Lower lobe of right lung (tissue), 2 donors: ENCODE measurements around the gene RASA1. TPM values are rescaled to one million over a fixed set of nuclear protein-coding genes. Genes with fewer than 3 reads are reported as not detected.

Experiments used
- ATAC-seq, 2 donors: fragments of 200-7000 bp; cut with Tn5 transposase; one replicate each; pipeline ENCODE4 v1.9.1; 2020 to 2022; ENCODE audit warnings: mild to moderate bottlenecking in 2 of 2, moderate library complexity in 2 of 2
- DNase-seq: peaks from one replicate; pipeline ENCODE4 v3.0.0-alpha.2; 2020
- H3K27ac ChIP-seq: fragments of 200-600 bp; one replicate; pipeline ENCODE4 v1.8.0; 2022
- H3K27me3 ChIP-seq: fragments of 200-600 bp; one replicate; pipeline ENCODE4 v1.8.0; 2022; ENCODE audit warnings: low read depth
- H3K36me3 ChIP-seq: fragments of 200-600 bp; one replicate; pipeline ENCODE4 v1.8.0; 2022; ENCODE audit warnings: mild to moderate bottlenecking
- H3K4me1 ChIP-seq: fragments of 200-600 bp; one replicate; pipeline ENCODE4 v1.8.0; 2022
- H3K4me3 ChIP-seq: fragments of 200-600 bp; one replicate; pipeline ENCODE4 v1.8.0; 2022; ENCODE audit warnings: mild to moderate bottlenecking
- H3K9me3 ChIP-seq: fragments of 200-600 bp; one replicate; pipeline ENCODE4 v1.8.0; 2022
- intact Hi-C: fragments of 100-400 bp; cut with DNase I; formaldehyde crosslinking; loops from one replicate; pipeline ENCODE4 v1.11.0; 2022
- total RNA-seq: library from RNA; stranded (reverse); fragmentation: NEBNext Ultra II Directional; extraction: Animal tissue kit (Norgen Biotek cat#: 25700); gene quantifications from one replicate; pipeline ENCODE4 v1.2.1, GENCODE V29; 2021
- TF ChIP-seq, protein P1 (sequence below): fragments of 200-600 bp; IDR thresholded peaks from one replicate; pipeline ENCODE4 v1.8.0; 2022; ENCODE audit warnings: antibody characterized with exemption, mild to moderate bottlenecking
- donor health status: DM: no; HTN: yes; CAD: no; lungs with severe emphysema.

Gene RASA1
- total RNA-seq, 1 donor from 2014 or later = 32.6 TPM

DNA sequence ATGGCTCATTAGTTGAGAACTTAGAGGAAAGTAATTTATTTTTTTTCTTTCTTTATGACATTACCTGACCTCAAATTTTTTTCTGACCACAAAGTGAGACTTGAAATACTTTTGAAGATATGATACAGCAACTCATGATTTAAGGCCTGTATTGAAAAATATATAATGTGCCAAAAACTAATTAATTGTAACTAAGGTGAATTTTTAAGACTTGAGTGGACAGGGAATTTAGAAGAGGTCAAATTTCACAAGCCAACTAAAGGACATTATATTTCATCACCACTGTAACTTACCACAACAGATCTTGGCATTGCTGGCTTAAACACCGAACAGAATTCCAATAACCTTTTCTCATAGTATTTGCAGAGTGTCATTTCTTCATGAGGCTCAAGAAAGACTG lies 143.2 kb downstream of the RASA1 start:
- Histone ChIP-seq H3K27me3 (no peaks in the 10 kb centered on the region), H3K27ac (no peak overlapping the region), H3K36me3 (peaks cover 48% of the 10 kb centered on the region), H3K4me1 (peaks cover 27% of the 10 kb centered on the region), H3K9me3 (no peaks in the 10 kb centered on the region), H3K4me3 (no peak overlapping the region)
- TF ChIP-seq, protein P1, sequence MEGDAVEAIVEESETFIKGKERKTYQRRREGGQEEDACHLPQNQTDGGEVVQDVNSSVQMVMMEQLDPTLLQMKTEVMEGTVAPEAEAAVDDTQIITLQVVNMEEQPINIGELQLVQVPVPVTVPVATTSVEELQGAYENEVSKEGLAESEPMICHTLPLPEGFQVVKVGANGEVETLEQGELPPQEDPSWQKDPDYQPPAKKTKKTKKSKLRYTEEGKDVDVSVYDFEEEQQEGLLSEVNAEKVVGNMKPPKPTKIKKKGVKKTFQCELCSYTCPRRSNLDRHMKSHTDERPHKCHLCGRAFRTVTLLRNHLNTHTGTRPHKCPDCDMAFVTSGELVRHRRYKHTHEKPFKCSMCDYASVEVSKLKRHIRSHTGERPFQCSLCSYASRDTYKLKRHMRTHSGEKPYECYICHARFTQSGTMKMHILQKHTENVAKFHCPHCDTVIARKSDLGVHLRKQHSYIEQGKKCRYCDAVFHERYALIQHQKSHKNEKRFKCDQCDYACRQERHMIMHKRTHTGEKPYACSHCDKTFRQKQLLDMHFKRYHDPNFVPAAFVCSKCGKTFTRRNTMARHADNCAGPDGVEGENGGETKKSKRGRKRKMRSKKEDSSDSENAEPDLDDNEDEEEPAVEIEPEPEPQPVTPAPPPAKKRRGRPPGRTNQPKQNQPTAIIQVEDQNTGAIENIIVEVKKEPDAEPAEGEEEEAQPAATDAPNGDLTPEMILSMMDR = no peak
- ATAC-seq (no peak), DNase-seq (no peak)
- intact Hi-C loops = no loop called here

DNA sequence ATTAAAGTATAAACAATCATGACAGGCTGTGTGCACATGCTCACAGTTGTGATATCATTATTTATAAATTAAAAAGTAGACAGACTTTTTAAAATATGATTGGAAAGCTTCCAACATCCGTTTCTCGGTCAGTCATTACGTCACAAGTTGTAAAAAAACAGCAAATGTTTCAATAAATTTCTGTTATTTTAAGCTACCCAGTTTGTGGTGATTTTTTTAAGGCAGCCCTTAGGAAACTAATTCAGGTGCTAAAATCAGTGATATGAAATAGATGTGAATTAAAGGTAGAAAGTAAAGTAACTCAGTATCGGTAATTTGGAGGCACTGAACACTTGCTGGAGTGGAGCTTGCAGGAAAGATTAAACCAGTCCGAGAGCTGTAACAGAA lies 143.9 kb downstream of the RASA1 start:
- no peaks in the 10 kb centered on the region for H3K9me3 ChIP-seq
- H3K4me3 ChIP-seq = peak overlapping the region; percentile 73
- intact Hi-C loops = no loop called here
- no peaks in the 10 kb centered on the region for H3K27me3 ChIP-seq
- ATAC-seq (no peak), DNase-seq (no peak)
- H3K27ac ChIP-seq = peak overlapping the region; percentile 98
- TF ChIP-seq, protein P1 = no peak
- peaks cover 27% of the 10 kb centered on the region for H3K4me1 ChIP-seq
- peaks cover 42% of the 10 kb centered on the region for H3K36me3 ChIP-seq

DNA sequence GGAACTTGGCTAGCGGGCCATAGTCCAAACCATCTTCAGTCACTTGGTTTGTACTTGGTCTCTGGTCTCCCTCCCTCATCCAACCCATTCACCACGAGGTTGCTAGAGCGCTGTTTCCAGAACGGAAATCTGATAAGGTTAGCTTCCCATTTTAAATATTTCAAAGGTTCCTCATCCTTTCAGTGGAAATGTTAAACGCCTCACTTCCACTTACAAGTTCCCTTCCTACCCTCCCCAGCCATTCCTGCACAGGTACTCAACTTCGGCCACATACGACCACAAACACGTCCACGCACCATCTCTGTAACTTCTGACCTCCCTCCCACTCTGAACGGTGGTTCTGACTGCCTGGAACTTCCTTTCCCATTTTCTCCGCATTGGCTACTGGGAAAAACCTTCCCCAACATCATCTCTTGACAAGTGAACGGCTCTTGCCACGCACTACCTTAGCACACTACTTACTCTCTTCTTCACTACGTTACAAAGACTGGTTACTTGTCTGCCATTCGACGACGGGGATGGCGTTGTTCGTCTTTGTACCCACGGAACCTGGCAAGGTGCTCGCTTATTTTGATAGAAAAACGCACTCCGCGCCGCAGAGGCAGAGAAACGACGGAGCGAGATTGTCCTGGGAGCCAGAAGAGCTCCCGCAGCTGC lies 144.4 kb downstream of the RASA1 start:
- TF ChIP-seq, protein P1 = no peak
- DNase-seq (no peak), ATAC-seq (peak; percentile 65)
- Histone ChIP-seq H3K9me3 (no peaks in the 10 kb centered on the region), H3K4me3 (peak overlapping the region; percentile 73), H3K36me3 (peaks cover 37% of the 10 kb centered on the region), H3K27ac (peak overlapping the region; percentile 98), H3K27me3 (no peaks in the 10 kb centered on the region), H3K4me1 (peaks cover 27% of the 10 kb centered on the region)
- intact Hi-C loops = no loop called here

DNA sequence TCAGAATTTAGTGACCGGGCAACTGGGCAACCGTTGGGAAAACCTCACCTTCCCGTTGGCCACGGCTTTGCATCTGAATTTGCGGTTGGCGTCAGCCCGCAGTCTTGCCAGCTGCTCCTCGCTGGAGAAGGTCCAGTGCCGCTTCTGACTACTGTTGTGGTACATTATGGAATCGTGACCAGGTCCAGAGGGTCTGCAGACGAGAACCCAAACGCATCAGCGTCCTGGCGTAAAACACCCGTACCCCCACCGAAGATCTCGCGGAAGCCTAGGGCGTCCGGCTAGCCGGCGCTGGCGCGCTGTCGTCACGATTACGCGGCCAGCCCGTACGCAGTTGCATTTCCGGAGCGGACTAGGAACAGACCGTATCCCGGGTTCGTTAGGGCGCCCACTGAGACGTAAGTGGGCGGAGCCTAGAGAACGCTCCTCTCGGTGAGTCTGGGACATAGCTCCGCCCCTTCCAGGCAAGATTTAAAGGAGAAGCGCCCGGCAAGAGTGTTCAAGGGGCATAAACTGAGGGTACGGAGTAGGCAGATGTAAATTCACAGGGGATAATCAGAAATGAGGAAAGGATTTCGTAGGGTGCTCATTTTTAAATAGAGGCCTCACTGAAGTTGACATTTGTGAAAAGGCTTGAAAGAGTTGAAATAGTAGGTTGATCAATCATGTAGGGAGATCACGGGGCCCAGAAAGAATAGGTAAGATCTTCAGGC lies 145.1 kb downstream of the RASA1 start, which contains the start of gene CCNH:
TSS of gene CCNH (minus strand) at position 301 of the 713 bp plus-strand sequence. CDS start at position 165, 136 bp downstream.
- ATAC-seq = peak; percentile 99 to 100

DNA sequence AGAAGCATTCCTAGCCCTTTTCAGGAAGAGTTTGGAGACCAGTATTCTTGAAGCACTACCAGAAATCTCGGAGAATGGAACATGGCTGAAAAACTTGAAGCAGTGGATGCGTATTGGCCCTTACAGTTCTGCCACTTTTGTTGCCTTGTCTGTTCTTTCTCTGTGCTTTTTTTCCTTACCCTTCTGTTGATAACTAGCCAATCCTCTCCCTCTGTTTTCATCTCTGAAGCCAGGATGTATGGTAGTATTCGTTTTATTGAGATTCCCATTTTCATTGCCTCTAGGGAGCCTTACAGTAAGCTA lies 145.6 kb downstream of the RASA1 start:
- peaks cover 27% of the 10 kb centered on the region for H3K4me1 ChIP-seq
- peak overlapping the region; percentile 73 for H3K4me3 ChIP-seq
- DNase-seq = no peak
- ATAC-seq = no peak
- intact Hi-C loops = no loop called here
- no peaks in the 10 kb centered on the region for H3K27me3 ChIP-seq
- H3K9me3 ChIP-seq = no peaks in the 10 kb centered on the region
- peak overlapping the region; percentile 98 for H3K27ac ChIP-seq
- TF ChIP-seq, protein P1 = no peak
- peaks cover 25% of the 10 kb centered on the region for H3K36me3 ChIP-seq

More for the DNA sequence above, 145.1 kb downstream of the RASA1 start, which contains the start of gene CCNH:
- intact Hi-C loops = no loop called here
- DNase-seq = peak; percentile 99
- TF ChIP-seq, protein P1 = no peak
- H3K4me1 ChIP-seq = peaks cover 27% of the 10 kb centered on the region
- H3K27me3 ChIP-seq = no peaks in the 10 kb centered on the region
- H3K27ac ChIP-seq = peak within 1 kb of the TSS; percentile 98
- H3K36me3 ChIP-seq = peaks cover 30% of the 10 kb centered on the region
- H3K4me3 ChIP-seq = peak within 1 kb of the TSS; percentile 73
- no peaks in the 10 kb centered on the region for H3K9me3 ChIP-seq
